ENCODE data around the gene DCAF11. TPM values are rescaled to one million over a fixed set of nuclear protein-coding genes. Genes with fewer than 3 reads are reported as not detected.

Gene DCAF11
- total RNA-seq, 1 donor from 2014 or later: 64.9 TPM

DNA sequence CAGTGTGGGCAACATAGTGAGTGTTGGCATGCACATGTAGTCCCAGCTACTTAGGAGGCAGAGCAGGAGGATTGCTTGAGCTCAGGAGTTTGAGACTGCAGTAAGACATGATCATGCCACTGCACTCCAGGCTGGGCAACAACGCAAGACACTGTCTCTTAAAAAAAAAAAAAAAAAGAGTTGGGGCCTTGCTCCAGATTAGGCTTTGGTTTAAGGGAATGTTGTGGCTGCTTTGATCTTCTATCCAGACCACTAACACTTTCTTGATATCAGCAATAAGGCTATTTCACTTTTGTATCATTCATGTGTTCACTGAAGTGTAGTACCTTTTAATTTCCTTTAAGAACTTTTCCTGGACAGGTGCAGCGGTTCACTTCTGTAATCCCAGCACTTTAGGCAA lies 13.1 kb downstream of the DCAF11 start:
- TF ChIP-seq, protein P1, sequence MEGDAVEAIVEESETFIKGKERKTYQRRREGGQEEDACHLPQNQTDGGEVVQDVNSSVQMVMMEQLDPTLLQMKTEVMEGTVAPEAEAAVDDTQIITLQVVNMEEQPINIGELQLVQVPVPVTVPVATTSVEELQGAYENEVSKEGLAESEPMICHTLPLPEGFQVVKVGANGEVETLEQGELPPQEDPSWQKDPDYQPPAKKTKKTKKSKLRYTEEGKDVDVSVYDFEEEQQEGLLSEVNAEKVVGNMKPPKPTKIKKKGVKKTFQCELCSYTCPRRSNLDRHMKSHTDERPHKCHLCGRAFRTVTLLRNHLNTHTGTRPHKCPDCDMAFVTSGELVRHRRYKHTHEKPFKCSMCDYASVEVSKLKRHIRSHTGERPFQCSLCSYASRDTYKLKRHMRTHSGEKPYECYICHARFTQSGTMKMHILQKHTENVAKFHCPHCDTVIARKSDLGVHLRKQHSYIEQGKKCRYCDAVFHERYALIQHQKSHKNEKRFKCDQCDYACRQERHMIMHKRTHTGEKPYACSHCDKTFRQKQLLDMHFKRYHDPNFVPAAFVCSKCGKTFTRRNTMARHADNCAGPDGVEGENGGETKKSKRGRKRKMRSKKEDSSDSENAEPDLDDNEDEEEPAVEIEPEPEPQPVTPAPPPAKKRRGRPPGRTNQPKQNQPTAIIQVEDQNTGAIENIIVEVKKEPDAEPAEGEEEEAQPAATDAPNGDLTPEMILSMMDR (IDR thresholded peaks at IDR 0.05): no peak

DNA sequence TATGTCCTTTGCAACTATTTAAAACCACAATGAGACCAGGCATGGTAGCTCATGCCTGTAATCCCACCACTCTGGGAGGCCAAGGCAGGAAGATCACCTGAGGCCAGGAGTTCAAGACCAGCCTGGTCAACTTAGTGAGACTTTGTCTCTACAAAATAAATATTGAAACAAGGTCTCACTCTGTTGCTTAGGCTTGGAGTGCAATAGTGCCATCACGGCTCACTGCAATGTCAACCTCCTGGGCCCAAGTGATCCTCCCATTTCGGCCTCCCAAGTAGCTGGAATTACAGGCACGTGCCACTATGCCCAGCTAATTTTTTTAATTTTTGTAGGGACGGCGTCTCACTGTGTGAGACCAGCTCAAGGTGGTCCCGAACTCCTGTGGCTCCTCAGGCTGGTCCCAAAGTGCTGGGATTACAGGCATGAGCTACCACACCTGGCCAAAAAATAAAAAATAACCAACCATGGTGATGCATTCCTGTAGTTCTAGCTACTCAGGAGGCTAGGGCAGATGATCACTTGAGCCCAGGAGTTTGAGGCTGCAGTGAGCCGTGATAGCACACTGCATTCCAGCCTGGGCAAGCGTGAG lies 14.9 kb downstream of the DCAF11 start:
- intact Hi-C loops (cut with DNase I): no loop called here
- Histone ChIP-seq H3K4me3 (no peak overlapping the region), H3K9me3 (no peaks in the 10 kb centered on the region), H3K27me3 (ENCODE audit: low read depth) (no peaks in the 10 kb centered on the region), H3K27ac (no peak overlapping the region), H3K4me1 (peaks cover 5% of the 10 kb centered on the region), H3K36me3 (peaks cover 3% of the 10 kb centered on the region)
- TF ChIP-seq, protein P1 (IDR thresholded peaks at IDR 0.05): no peak
- DNase-seq: no peak
- ATAC-seq: no peak

More for the DNA sequence above, 13.1 kb downstream of the DCAF11 start:
- intact Hi-C loops (cut with DNase I): no loop called here
- DNase-seq (no peak), ATAC-seq (no peak)
- Histone ChIP-seq H3K4me3 (no peak overlapping the region), H3K27ac (no peak overlapping the region), H3K4me1 (peaks cover 5% of the 10 kb centered on the region), H3K36me3 (peaks cover 21% of the 10 kb centered on the region), H3K27me3 (ENCODE audit: low read depth) (no peaks in the 10 kb centered on the region), H3K9me3 (no peaks in the 10 kb centered on the region)

DNA sequence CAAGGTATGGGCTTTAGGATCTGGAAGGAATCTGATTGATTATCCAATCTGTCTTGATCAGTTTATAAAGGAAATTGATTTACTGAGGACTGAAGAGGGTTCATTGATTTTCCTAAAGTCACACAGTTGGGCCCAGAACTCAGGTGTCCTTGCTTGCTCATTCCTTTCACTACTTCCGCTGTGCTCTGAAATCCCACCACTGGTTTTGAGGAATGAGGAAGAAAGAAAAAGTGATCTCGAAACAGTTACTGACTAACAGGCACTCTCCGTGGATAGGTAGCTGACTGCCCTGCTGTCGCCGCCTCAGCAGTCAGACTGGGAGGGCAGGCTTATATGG lies 15.8 kb downstream of the DCAF11 start, which contains the start of gene FITM1:
FITM1 (plus strand) TSS at position 280 of the 337 bp plus-strand sequence. CDS start 905 bp downstream, outside the sequence.
- DNase-seq (no peak), ATAC-seq (no peak)
- Histone ChIP-seq H3K27ac (peak within 1 kb of the TSS; percentile 72), H3K27me3 (ENCODE audit: low read depth) (no peaks in the 10 kb centered on the region), H3K36me3 (no peaks in the 10 kb centered on the region), H3K4me3 (no peak within 1 kb of the TSS), H3K4me1 (peaks cover 8% of the 10 kb centered on the region), H3K9me3 (no peaks in the 10 kb centered on the region)
- TF ChIP-seq, protein P1 (IDR thresholded peaks at IDR 0.05): no peak
- intact Hi-C loops (cut with DNase I): no loop called here

DNA sequence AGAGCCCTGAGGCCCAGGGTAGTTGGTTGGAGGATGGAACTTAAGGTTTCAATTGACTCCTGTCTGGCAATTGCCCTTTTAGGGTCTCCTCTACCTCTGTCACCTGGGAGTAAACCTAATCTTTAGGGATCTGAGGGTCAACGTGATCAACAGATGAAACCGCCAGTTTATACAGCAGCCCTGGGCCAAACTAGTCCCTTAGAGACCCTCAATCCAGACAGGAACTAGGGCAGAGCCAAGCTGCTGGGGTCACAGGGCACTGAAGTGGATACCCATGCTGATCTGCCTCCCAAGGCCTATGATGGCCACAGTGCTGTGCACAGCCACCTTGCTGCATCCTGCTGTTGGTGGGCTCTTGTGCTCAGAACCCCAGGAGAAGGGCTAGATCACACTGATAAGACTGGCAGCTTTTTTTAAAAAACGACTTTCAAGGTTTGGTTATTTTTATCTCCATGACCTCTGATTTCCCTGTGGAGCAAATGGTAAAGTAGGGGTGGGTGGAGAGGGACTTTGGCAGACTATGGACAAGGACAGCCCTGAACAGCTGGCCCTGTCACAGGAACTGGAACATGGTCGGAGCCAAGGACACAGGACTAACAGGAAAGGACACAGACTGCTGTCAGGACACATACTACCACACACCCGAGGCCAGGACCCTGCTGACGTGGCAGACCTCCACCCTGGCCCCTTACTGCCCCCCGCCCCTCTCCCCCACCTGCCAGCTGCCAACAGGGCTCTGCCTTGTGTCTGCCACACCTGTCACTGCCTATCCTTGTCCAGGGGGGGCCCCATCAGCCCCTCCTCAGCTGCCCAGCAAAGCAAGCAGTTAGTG lies 16.4 kb downstream of the DCAF11 start:
- Histone ChIP-seq H3K27me3 (ENCODE audit: low read depth) (no peaks in the 10 kb centered on the region), H3K9me3 (no peaks in the 10 kb centered on the region), H3K36me3 (no peaks in the 10 kb centered on the region), H3K4me3 (no peak overlapping the region), H3K4me1 (peaks cover 11% of the 10 kb centered on the region), H3K27ac (peak overlapping the region; percentile 72)
- TF ChIP-seq, protein P1 (IDR thresholded peaks at IDR 0.05): no peak
- DNase-seq (no peak), ATAC-seq (no peak)
- intact Hi-C loops (cut with DNase I): no loop called here

DNA sequence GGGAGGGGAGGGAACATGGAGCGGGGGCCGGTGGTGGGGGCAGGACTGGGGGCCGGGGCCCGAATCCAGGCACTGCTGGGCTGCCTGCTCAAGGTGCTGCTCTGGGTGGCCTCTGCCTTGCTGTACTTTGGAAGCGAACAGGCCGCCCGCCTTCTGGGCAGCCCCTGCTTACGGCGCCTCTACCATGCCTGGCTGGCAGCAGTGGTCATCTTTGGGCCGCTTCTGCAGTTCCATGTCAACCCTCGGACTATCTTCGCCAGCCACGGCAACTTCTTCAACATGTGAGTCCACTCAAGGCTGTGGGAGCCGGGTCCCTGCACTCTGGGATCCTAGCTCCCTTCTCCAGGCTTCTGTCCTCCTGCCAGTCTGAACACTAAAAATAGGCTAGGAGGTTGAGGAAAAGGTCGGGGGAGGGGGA lies 17.0 kb downstream of the DCAF11 start:
- TF ChIP-seq, protein P1 (IDR thresholded peaks at IDR 0.05): no peak
- Histone ChIP-seq H3K36me3 (no peaks in the 10 kb centered on the region), H3K27ac (peak overlapping the region; percentile 72), H3K4me1 (peaks cover 11% of the 10 kb centered on the region), H3K9me3 (no peaks in the 10 kb centered on the region), H3K27me3 (ENCODE audit: low read depth) (no peaks in the 10 kb centered on the region), H3K4me3 (no peak overlapping the region)
- ATAC-seq (no peak), DNase-seq (no peak)
- intact Hi-C loops (cut with DNase I): no loop called here
